C4-2B (cell line): ENCODE measurements around the gene ZP1.

ENCODE experiments used
- CTCF ChIP-seq: fragments of 450-650 bp; conservative IDR thresholded peaks from 2 replicates; pipeline ENCODE4 v1.5.1; 2017; ENCODE audit warnings: mild to moderate bottlenecking
- ZFX ChIP-seq: fragments of 450-650 bp; IDR thresholded peaks from 2 replicates; pipeline ENCODE4 v1.6.1; 2017

GRCh38 chr11:60890696-60891095 is 23.4 kb downstream of the ZP1 start:
- TF ChIP-seq CTCF: no peak
- no peak for TF ChIP-seq ZFX
